K562 (cell line): ENCODE results near the gene SPOCD1. TPM values are rescaled to one million over a fixed set of nuclear protein-coding genes. Genes with fewer than 3 reads are reported as not detected.

ENCODE experiments used
- ESRRB ChIP-seq: fragments of 250-450 bp; sonication (Bioruptor Pico); IDR thresholded peaks from 2 replicates; pipeline ENCODE4 v1.5.0; 2020; ENCODE audit warnings: mild to moderate bottlenecking, moderate library complexity, borderline replicate concordance
- POLR2H ChIP-seq: IDR thresholded peaks from 2 replicates; pipeline ENCODE4 v1.6.1; 2016; ENCODE audit warnings: missing genetic modification characterization, low read depth, mild to moderate bottlenecking, control low read depth, missing compliant biosample characterization, moderate library complexity
- VEZF1 ChIP-seq: fragments of 200-800 bp; sonication (Bioruptor generic); IDR thresholded peaks from 2 replicates; pipeline ENCODE4 v1.6.1; 2017; ENCODE audit warnings: missing genetic modification characterization, missing compliant biosample characterization
- ZNF232 ChIP-seq: sonication (generic); formaldehyde crosslinking; IDR thresholded peaks from 2 replicates; pipeline ENCODE4 v1.8.0; 2022; ENCODE audit warnings: mild to moderate bottlenecking, missing genetic modification reagents
- ZNF282 ChIP-seq: sonication (generic); formaldehyde crosslinking; IDR thresholded peaks from 2 replicates; pipeline ENCODE4 v1.8.1; 2023; ENCODE audit warnings: missing genetic modification reagents
- ZNF445 ChIP-seq: fragments of 250-450 bp; sonication (Bioruptor Pico); IDR thresholded peaks from 2 replicates; pipeline ENCODE4 v1.4.0; 2020; ENCODE audit warnings: low read depth, mild to moderate bottlenecking, moderate library complexity
- ZNF766 ChIP-seq: fragments of 200-800 bp; sonication (Bioruptor generic); conservative IDR thresholded peaks from 2 replicates; pipeline ENCODE4 v1.6.1; 2016; ENCODE audit warnings: missing genetic modification characterization, missing compliant biosample characterization
- polyA plus RNA-seq, 8 experiments: library from polyadenylated mRNA; depleted of rRNA in 4 of 8; stranded (reverse) in 5 of 8; unstranded in 3 of 8; fragments of >200 nt; fragmentation: Nextera tagmentation in 2 of 8; fragmentation: Illumina TruSeq in 1 of 8; extraction: Ambion mirVana in 2 of 8; extraction: Trizol in 1 of 8; gene quantifications; 2 replicates each; pipeline versions ENCODE4 v1.2.1 to v1.2.3, GENCODE V29; 2011 to 2014; ENCODE audit warnings: inconsistent platforms in 1 of 8, missing spikeins in 1 of 8
- total RNA-seq, 7 experiments: library from RNA; depleted of rRNA in 6 of 7; stranded (reverse); fragments of >200 nt in 6 of 7; fragmentation: Illumina TruSeq in 2 of 7; extraction: Trizol in 2 of 7; gene quantifications; 2 replicates each; pipeline versions ENCODE4 v1.2.1 to v1.2.3, GENCODE V29; 2011 to 2021; ENCODE audit warnings: low replicate concordance in 1 of 7
- TF ChIP-seq, protein P1 (sequence below): fragments of 450-650 bp; IDR thresholded peaks from 2 replicates; pipeline ENCODE4 v1.6.1; 2016; ENCODE audit warnings: mild to moderate bottlenecking, moderate library complexity
- TF ChIP-seq, protein P2 (sequence below): fragments of 450-650 bp; IDR thresholded peaks from 2 replicates; pipeline ENCODE4 v1.6.1; 2018; ENCODE audit not compliant: partially characterized antibody

SPOCD1 gene
- total and polyA plus RNA-seq, 9 of the 15 experiments (the other 6 are each of a cell fraction or from before 2014, with no cell fraction given), result 0.03 to 0.71 (median 0.26) TPM; not detected in 1

GRCh38 chr1:31760471-31761470, 55.1 kb downstream of the SPOCD1 start (continued):
- TF ChIP-seq, protein P1, sequence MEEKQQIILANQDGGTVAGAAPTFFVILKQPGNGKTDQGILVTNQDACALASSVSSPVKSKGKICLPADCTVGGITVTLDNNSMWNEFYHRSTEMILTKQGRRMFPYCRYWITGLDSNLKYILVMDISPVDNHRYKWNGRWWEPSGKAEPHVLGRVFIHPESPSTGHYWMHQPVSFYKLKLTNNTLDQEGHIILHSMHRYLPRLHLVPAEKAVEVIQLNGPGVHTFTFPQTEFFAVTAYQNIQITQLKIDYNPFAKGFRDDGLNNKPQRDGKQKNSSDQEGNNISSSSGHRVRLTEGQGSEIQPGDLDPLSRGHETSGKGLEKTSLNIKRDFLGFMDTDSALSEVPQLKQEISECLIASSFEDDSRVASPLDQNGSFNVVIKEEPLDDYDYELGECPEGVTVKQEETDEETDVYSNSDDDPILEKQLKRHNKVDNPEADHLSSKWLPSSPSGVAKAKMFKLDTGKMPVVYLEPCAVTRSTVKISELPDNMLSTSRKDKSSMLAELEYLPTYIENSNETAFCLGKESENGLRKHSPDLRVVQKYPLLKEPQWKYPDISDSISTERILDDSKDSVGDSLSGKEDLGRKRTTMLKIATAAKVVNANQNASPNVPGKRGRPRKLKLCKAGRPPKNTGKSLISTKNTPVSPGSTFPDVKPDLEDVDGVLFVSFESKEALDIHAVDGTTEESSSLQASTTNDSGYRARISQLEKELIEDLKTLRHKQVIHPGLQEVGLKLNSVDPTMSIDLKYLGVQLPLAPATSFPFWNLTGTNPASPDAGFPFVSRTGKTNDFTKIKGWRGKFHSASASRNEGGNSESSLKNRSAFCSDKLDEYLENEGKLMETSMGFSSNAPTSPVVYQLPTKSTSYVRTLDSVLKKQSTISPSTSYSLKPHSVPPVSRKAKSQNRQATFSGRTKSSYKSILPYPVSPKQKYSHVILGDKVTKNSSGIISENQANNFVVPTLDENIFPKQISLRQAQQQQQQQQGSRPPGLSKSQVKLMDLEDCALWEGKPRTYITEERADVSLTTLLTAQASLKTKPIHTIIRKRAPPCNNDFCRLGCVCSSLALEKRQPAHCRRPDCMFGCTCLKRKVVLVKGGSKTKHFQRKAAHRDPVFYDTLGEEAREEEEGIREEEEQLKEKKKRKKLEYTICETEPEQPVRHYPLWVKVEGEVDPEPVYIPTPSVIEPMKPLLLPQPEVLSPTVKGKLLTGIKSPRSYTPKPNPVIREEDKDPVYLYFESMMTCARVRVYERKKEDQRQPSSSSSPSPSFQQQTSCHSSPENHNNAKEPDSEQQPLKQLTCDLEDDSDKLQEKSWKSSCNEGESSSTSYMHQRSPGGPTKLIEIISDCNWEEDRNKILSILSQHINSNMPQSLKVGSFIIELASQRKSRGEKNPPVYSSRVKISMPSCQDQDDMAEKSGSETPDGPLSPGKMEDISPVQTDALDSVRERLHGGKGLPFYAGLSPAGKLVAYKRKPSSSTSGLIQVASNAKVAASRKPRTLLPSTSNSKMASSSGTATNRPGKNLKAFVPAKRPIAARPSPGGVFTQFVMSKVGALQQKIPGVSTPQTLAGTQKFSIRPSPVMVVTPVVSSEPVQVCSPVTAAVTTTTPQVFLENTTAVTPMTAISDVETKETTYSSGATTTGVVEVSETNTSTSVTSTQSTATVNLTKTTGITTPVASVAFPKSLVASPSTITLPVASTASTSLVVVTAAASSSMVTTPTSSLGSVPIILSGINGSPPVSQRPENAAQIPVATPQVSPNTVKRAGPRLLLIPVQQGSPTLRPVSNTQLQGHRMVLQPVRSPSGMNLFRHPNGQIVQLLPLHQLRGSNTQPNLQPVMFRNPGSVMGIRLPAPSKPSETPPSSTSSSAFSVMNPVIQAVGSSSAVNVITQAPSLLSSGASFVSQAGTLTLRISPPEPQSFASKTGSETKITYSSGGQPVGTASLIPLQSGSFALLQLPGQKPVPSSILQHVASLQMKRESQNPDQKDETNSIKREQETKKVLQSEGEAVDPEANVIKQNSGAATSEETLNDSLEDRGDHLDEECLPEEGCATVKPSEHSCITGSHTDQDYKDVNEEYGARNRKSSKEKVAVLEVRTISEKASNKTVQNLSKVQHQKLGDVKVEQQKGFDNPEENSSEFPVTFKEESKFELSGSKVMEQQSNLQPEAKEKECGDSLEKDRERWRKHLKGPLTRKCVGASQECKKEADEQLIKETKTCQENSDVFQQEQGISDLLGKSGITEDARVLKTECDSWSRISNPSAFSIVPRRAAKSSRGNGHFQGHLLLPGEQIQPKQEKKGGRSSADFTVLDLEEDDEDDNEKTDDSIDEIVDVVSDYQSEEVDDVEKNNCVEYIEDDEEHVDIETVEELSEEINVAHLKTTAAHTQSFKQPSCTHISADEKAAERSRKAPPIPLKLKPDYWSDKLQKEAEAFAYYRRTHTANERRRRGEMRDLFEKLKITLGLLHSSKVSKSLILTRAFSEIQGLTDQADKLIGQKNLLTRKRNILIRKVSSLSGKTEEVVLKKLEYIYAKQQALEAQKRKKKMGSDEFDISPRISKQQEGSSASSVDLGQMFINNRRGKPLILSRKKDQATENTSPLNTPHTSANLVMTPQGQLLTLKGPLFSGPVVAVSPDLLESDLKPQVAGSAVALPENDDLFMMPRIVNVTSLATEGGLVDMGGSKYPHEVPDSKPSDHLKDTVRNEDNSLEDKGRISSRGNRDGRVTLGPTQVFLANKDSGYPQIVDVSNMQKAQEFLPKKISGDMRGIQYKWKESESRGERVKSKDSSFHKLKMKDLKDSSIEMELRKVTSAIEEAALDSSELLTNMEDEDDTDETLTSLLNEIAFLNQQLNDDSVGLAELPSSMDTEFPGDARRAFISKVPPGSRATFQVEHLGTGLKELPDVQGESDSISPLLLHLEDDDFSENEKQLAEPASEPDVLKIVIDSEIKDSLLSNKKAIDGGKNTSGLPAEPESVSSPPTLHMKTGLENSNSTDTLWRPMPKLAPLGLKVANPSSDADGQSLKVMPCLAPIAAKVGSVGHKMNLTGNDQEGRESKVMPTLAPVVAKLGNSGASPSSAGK, result no peak
- TF ChIP-seq ZNF282 (CRISPR knock-in tag) (no peak), POLR2H (tag) (no peak), ESRRB (CRISPR knock-in tag) (no peak), ZNF445 (no peak), ZNF232 (CRISPR knock-in tag) (no peak), ZNF766 (CRISPR knock-in tag) (no peak), VEZF1 (CRISPR knock-in tag) (peak; percentile 87)
- TF ChIP-seq, protein P2, sequence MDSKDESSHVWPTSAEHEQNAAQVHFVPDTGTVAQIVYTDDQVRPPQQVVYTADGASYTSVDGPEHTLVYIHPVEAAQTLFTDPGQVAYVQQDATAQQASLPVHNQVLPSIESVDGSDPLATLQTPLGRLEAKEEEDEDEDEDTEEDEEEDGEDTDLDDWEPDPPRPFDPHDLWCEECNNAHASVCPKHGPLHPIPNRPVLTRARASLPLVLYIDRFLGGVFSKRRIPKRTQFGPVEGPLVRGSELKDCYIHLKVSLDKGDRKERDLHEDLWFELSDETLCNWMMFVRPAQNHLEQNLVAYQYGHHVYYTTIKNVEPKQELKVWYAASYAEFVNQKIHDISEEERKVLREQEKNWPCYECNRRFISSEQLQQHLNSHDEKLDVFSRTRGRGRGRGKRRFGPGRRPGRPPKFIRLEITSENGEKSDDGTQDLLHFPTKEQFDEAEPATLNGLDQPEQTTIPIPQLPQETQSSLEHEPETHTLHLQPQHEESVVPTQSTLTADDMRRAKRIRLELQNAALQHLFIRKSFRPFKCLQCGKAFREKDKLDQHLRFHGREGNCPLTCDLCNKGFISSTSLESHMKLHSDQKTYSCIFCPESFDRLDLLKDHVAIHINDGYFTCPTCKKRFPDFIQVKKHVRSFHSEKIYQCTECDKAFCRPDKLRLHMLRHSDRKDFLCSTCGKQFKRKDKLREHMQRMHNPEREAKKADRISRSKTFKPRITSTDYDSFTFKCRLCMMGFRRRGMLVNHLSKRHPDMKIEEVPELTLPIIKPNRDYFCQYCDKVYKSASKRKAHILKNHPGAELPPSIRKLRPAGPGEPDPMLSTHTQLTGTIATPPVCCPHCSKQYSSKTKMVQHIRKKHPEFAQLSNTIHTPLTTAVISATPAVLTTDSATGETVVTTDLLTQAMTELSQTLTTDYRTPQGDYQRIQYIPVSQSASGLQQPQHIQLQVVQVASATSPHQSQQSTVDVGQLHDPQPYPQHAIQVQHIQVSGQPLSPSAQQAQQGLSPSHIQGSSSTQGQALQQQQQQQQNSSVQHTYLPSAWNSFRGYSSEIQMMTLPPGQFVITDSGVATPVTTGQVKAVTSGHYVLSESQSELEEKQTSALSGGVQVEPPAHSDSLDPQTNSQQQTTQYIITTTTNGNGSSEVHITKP, result no peak
